GM12865 (cell line): ENCODE data around the gene SAA2.
"Not testable (repeated sequence)": the region's sequence is repeated elsewhere in the genome, so short reads cannot be mapped to it uniquely, and the experiment has no call there.

Experiments
- DNase-seq: peaks from one replicate; pipeline ENCODE4 v3.0.0; 2010; ENCODE audit warnings: low read depth
- H3K4me3 ChIP-seq: 2 replicates; pipeline ENCODE4 v1.5.1; 2011; ENCODE audit warnings: mild to moderate bottlenecking, low read depth, low read length, control low read depth
- CTCF ChIP-seq: IDR thresholded peaks from 2 replicates; pipeline ENCODE4 v1.5.1; 2011; ENCODE audit warnings: low read length, control low read depth, low read depth, inconsistent platforms; ENCODE audit not compliant: insufficient read depth; ENCODE audit errors: missing control alignments

The SAA2 gene

GRCh38 chr11:18277565-18278271 lies 29.2 kb upstream of the SAA2 start:
- TF ChIP-seq CTCF = no peak
- DNase-seq = no peak
- no peak overlapping the region for H3K4me3 ChIP-seq

GRCh38 chr11:18271206-18271605 lies 22.7 kb upstream of the SAA2 start:
- no peak for TF ChIP-seq CTCF
- H3K4me3 ChIP-seq = no peak overlapping the region
- no peak for DNase-seq

DNA sequence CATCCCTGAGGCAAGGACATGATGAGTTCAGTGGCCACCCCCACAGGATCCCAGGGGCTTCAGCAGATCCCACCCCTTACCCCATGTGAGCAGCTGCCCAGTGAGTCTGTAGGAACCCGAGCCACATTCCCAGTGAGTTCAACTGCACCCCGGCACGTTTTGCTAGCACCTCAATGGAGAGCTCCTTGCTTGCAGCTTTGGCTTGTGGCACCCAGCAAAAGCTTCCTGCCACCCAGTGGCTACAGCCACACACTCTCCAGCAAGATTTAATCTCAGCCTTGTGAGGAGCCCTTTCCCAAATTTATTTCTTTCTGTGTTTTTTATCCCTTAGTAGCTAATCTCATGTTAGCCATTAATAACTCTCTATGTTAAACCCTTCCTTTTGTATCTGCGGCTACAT lies 21.6 kb upstream of the SAA2 start:
- peak; percentile 2 for TF ChIP-seq CTCF
- no peak overlapping the region for H3K4me3 ChIP-seq
- DNase-seq = no peak

DNA sequence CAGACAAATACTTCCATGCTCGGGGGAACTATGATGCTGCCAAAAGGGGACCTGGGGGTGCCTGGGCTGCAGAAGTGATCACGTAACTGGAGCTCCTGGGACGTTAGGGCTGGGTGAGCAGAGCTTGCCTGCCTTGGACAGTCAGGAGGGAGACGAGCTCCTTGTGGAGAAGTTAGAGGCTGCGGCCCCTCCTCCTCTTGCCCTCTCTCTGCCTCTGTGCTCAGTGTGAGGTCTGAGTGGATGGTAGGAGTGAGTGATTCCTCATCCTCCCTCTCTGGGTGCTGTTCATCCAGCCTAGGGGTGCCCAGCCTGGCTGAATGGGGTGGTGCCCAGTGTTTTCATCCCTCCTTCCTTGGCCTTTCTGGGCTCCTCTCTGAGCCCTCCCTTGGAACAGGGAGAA lies 20.8 kb upstream of the SAA2 start:
- not testable (repeated sequence) for DNase-seq, H3K4me3 ChIP-seq

DNA sequence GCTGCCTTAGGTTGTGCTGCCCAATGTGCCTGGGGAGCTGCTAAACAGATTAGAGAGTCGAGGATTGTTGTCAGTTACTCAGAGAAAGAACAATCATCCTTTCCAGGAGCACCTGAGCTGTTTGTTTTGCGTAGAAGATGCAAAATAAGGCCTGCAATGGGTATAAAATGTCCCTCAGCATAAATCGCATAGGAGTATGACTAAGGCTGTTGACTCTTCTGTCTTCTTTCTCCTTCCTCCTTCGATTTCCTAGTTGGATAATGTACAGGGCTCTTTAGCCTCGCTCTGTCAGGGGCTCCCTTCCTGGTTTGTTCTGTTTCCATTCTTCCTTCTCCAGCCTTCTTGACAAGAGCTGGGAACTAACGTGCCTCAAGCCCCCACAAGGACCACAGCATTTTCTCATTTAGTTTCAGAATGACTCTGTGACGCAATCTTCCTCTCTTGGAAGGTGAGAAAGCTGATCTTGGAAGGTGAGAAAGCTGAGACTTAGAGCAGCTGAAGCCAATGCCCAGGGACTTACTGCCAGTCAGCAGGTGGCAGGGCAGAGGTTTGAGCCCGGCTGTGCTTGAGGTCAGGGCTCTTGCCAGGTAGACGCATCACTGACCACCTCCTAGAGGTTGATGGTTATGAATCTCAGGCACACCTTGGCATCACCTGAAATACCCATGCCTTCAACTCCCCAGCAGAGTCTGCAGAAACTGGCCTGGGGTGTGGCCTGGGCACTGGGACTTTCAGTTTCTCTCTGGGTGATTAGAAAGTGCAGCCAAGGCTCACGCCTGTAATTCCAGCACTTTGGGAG lies 19.1 kb upstream of the SAA2 start:
- DNase-seq = peak; percentile 45
- H3K4me3 ChIP-seq = peak overlapping the region; percentile 40

DNA sequence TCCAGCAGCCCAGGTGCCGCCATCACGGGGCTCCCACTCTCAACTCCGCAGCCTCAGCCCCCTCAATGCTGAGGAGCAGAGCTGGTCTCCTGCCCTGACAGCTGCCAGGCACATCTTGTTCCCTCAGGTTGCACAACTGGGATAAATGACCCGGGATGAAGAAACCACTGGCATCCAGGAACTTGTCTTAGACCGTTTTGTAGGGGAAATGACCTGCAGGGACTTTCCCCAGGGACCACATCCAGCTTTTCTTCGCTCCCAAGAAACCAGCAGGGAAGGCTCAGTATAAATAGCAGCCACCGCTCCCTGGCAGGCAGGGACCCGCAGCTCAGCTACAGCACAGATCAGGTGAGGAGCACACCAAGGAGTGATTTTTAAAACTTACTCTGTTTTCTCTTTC lies 17.5 kb upstream of the SAA2 start, which contains the start of gene SAA1:
SAA1 (plus strand) TSS at position 316 of the 400 bp plus-strand sequence. CDS start 624 bp downstream, outside the sequence.
- no peak for DNase-seq
- H3K4me3 ChIP-seq = no peak within 1 kb of the TSS
- no peak for TF ChIP-seq CTCF

GRCh38 chr11:18264677-18265555 lies 16.4 kb upstream of the SAA2 start:
- no peak for TF ChIP-seq CTCF
- H3K4me3 ChIP-seq = no peak overlapping the region
- DNase-seq = no peak
